HG03045 (cell line): ENCODE data around the gene PLA2G4B.

Experiments used
- ATAC-seq: cut with Tn5 transposase; IDR thresholded peaks from one replicate; pipeline ENCODE4 v1.9.1; 2021; ENCODE audit warnings: mild to moderate bottlenecking, moderate library complexity; ENCODE audit not compliant: unreplicated experiment

Gene PLA2G4B

GRCh38 chr15:41806291-41807181 is 32.1 kb upstream of the PLA2G4B start:
- ATAC-seq: no peak

DNA sequence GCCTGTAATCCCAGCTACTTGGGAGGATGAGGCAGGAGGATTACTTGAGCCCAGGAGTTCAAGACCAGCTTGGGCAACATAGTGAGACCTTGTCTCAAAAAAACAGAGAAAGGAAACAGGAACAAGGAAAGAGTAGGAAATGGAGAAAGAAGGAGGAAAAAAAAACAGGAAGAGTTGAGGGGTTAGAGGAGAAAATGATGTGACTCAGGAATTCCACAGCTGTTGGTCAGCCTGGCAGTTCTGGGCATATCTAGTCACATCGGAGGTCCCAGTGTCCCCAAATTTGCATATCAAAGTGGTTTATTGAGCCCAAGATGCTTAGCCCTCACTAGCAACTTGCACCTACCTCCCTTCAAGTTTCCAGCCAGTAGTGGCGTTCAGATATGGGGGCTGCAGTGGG is 29.5 kb upstream of the PLA2G4B start:
- ATAC-seq: no peak

DNA sequence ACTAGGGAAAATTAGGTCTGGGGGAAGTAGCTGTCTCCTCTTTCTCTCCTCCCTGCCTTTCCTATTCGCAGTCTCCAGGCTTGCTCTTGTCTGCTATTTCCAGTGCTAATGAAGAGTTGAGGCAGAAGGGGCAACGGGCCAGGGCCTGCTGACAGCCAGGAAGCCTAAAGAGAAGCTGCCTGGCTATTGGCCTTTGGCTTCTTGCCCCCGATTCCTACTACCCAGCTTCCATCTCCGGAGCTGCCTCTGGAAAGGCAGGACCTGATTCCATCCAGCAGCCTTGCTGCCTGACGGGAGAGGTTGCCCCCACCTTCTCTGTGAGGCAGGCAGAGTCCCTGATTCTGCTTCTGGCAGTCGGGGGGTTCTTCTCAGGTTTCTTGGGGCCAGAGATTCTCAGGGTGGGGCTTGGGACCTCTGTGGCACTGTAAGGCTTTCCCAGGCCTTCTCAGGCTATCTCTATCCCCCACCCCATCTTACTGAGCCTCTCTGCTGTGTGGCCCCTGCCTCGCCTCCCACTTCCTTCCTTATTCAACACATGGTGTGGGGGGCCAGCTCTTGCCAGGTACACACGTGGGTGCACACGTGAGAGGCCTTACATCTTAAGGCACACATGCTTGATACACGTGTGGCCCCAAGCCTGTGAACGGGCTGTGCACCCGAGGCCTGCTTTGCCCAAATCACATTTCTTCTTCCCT is 29.0 kb upstream of the PLA2G4B start:
- ATAC-seq: no peak

DNA sequence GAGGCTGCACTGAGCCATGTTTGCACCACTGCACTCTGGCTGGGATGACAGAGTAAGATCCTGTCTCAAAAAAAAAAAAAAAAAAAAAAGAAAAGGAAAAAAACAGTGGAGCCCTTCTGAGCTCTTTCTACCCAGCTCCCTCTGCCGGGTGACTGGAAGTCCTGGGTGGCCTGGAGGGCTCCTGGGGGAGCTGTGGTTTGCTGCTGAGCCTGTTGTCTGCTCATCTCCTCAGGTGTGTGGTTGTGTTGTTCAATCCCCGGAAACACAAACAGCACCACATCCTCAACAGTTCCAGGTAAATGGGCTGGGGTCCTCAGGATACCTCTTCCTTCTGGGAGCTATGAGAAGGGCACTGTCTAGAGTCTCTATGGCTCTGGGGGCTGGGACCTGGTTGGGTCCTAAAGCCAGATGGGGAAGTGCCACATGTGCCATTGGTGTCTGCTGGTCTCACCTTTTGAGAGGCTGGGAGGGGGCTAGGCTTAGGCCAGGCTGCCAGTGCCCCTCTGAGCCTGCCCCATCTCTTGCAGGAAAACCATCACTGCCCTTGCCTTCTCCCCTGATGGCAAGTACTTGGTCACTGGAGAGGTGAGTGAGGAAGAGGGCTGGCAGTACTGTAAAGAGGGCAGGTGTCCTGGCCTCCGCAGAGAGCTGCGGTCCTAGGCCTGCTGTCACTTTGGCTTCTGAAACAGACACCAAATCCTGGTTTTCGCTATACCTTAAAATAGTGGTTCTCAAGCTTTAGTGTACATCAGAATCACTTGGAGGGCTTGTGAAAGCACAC is 27.8 kb upstream of the PLA2G4B start:
- ATAC-seq: no peak

DNA sequence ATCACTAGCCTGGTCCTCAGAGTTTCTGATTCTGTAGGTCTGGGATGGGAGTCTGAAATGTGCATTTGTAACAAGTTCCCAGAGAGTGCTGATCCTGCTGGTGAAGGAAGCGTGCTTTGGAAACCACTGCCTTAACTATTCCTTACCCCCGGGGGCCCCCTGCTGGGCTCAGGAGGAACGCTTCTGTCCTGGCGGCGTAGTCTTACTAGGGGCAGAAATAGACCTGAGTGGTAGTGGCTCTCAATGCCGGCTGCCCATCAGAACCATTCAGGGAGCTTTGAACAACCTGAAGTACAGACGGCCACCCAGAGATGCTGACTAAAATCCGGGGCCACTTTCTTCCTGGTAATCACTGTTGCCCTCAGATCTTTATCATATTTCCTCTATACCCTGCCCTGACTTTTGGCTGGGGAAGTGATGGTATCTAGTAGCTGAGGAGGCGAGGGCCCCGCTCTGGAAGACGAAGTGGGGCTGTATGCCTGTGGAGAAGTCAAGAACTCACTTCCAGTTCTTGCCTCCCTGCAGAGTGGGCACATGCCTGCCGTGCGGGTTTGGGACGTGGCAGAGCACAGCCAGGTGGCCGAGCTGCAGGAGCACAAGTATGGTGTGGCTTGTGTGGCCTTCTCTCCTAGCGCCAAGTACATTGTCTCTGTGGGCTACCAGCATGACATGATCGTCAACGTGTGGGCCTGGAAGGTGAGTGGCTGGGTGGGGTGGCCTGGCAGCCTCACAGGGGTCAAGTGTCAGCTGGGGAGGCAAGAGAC is 27.0 kb upstream of the PLA2G4B start:
- ATAC-seq: no peak

DNA sequence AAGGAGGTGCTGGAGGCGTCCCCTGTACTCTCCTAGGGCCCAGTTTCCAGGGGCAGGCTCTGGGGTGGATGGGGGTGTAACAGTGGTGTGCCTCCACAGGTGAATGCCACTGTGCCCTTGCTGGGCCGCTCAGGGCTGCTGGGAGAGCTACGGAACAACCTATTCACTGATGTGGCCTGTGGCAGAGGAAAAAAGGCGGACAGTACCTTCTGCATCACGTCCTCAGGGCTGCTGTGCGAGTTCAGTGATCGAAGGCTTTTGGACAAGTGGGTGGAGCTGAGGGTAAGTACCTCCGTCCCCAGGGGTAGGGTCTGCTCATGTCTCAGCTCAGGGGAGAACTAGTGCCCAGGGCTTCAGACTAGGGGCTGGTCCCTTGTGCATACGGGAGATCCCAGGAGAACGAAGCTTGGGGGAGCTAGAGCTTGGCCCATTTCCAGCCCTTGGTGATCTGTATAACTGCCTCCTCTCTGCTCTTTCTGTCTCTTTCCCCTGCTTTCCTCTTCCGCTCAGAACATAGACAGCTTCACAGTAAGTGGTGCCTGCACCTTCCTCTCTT is 25.7 kb upstream of the PLA2G4B start:
- ATAC-seq: no peak

DNA sequence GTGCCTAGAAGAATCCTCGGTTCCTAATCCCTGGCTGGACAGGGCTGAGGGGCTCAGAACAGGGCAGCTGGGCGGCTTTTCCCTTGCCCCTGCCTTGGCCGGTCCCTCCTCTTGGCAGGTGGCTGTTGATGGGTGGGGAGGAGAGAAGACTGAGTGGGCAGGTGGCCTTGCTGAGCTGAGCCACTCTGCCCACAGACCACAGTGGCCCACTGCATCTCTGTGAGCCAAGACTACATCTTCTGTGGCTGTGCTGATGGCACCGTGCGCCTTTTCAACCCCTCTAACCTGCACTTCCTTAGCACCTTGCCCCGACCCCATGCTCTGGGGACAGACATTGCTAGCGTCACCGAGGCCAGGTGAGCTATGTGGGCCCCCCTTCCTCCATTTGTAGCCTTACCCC is 25.2 kb upstream of the PLA2G4B start:
- ATAC-seq: no peak

DNA sequence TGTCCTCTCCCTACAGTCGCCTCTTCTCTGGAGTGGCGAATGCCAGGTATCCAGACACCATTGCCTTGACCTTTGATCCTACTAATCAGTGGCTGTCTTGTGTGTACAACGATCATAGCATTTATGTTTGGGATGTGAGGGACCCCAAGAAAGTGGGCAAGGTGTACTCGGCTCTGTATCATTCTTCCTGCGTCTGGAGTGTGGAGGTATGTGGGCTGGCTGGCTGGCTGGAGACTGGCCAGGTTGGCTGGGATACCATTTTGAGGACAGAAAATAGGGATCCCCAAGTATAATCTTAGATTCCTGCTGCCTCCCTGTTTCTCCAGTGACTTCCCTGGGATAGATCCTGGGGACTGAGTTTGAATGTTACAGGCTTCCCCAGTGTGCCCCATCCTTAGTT is 24.1 kb upstream of the PLA2G4B start:
- ATAC-seq: no peak

DNA sequence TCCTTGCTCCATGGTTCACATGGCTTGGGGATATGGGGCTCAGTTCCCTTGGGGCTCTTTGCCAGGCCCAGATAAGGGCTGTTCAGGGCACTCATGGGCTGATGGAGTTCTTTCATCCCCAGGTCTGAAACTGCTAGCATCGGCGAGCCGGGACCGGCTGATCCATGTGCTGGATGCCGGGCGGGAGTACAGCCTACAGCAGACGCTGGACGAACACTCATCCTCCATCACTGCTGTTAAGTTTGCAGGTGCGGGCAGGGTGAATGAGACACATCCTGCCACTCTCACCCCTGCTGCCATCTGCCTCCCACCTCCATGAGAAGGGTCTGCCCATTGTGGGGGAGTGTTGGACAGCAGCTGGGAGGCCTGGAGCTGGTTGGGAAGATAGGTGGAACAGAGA is 21.9 kb upstream of the PLA2G4B start:
- ATAC-seq: no peak

DNA sequence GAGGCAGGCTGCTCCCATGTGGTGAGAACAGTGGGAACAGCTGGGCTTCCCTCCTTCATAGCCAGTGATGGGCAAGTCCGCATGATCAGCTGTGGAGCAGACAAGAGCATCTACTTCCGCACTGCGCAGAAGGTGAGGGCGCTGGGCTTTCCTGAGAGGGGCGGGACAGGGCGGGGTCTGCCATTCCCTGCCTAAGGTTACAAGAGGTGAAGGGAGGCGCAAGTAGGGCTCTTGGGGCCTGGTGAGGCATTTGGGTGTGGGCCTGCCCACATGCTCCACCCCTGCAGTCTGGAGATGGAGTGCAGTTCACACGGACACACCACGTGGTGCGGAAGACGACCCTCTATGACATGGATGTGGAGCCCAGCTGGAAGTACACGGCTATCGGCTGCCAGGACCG is 21.3 kb upstream of the PLA2G4B start:
- ATAC-seq: no peak

GRCh38 chr15:41817781-41818180 is 20.9 kb upstream of the PLA2G4B start:
- no peak for ATAC-seq

DNA sequence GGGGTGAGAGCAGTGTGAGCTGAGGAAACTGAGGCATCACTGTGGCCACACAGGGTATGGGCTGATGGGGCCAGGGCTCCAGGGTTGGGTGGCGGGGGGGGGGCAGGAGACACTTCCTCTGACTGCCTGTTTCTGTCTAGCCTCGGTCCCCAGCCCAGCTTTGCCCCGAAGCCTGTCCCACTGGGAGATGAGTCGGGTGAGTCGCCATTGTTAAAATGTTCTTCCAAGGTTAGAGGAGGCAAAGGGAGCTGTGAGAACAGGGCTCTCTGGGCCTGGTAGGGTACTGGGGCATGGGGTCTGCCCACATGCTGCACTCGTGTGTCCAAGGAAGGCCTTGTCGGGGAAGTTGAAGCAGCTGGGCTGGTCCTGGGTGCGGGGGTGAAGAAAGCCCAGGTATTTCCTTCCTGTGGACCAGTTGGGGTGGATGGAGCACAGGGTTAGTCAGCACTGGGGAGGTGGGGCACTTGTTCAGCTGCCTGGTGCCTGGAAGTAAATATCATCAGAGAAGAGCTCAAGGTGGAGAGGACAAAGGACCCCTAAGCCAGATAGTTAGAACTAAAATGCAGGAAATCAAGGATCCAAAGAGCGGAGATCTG is 19.1 kb upstream of the PLA2G4B start:
- no peak for ATAC-seq

GRCh38 chr15:41820791-41821423 is 17.7 kb upstream of the PLA2G4B start:
- ATAC-seq: no peak

DNA sequence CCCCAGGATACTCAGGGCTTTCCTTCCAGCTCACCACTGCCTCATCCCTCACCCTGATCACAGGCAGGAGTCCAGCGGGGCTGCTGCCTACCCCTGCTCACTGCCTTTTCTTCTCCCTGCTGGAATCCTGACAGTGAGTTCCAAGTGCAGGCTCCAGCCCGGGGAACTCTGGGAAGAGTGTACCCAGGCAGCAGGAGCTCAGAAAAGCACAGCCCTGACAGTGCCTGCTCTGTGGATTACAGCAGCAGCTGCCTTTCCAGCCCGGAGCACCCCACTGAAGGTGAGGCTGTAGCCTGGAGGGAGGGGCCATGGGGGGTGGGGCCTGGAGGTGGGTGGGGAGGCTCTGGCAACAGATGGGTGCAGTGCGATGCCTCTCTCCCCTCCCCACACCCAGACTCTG is 16.8 kb upstream of the PLA2G4B start:
- ATAC-seq: no peak

DNA sequence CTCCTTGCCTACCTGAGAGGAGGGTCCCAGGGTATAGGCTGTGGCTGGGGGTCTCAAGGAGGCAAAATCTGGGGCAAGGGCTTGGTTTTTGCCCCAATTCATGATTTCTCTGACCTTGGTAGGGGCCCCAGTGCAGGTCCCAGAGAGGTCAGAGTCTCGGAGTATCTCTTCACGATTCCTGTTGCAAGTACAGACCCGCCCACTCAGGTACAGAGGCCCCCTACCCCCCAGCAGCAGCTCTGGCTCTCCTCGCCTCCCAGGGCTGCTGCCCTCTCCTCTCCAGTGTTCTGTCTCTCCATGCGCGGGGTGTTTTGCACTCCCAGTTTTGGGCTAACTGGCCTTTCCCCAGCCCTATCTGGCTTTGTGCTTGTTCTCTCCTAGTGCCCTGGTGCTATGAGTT is 16.2 kb upstream of the PLA2G4B start:
- ATAC-seq: no peak

GRCh38 chr15:41822957-41823356 is 15.7 kb upstream of the PLA2G4B start:
- no peak for ATAC-seq

DNA sequence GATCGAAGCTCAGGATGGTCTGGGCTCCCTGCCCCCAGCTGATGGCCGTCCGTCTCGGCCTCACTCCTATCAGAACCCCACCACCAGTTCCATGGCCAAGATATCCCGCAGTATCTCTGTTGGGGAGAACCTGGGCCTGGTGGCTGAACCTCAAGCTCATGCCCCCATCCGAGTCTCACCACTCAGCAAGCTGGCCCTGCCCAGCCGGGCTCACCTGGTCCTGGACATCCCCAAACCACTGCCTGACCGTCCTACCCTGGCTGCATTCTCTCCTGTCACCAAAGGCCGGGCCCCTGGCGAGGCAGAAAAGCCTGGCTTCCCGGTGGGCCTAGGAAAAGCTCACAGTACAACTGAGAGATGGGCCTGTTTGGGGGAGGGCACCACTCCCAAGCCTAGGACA is 15.1 kb upstream of the PLA2G4B start:
- ATAC-seq: no peak

DNA sequence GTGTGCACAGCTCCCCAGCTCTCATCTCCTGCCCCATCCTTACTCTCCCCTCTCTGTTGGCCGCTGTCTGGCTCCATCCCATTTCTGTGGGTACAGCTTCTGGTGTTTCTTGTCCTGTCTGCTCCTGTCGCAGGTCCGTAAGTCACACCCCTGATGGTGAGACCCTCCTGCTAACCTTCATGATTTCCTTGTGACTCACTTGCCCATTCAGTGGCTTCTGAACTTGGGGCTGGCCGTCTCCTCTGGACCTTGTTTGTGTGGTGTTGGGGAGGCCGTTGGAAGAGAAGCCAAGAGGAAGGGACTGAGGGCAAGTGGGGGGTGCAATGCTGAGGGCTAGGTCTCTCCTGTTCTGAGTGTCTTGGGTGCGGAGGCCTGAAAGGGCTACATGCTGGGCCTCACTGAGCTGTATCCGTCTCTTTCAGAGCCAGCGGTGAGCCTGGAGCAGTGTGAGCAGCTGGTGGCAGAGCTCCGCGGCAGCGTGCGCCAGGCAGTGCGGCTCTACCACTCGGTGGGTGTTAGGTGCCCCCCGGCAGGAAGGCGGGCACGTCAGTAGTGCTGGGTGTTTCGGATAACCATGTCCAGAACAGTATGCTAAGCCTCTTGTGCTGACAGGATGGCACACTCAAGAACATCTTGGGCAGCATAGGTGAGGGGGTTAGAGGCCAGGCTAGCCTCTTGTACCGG is 14.4 kb upstream of the PLA2G4B start:
- ATAC-seq: no peak

- no peak for ATAC-seq
Observed at GRCh38 chr15:41825145-41825544, 13.5 kb upstream of the PLA2G4B start.
